Cardiac fibroblast (primary cell): ENCODE data around the gene SPEF2.

ENCODE experiments used
- DNase-seq, 2 donors: peaks; one replicate each; pipeline versions ENCODE4 v3.0.0 to v3.0.0-alpha.2; 2010; ENCODE audit warnings: low read depth in 2 of 2
- H3K4me3 ChIP-seq, 2 donors: replicated peaks in 1 of 2; 1 replicate in 1 of 2; 2 replicates in 1 of 2; pipeline ENCODE4 v1.5.1; 2011; ENCODE audit warnings: low read depth in 2 of 2, low read length in 2 of 2, mild to moderate bottlenecking in 2 of 2, moderate library complexity in 1 of 2
- TF ChIP-seq, protein P1 (sequence below): IDR thresholded peaks from one replicate; pipeline ENCODE4 v1.5.1; 2011; ENCODE audit warnings: low read depth, mild to moderate bottlenecking, low read length, inconsistent platforms

SPEF2 gene

GRCh38 chr5:35694481-35694880 lies 76.8 kb downstream of the SPEF2 start:
- no peak for DNase-seq
- TF ChIP-seq, protein P1, sequence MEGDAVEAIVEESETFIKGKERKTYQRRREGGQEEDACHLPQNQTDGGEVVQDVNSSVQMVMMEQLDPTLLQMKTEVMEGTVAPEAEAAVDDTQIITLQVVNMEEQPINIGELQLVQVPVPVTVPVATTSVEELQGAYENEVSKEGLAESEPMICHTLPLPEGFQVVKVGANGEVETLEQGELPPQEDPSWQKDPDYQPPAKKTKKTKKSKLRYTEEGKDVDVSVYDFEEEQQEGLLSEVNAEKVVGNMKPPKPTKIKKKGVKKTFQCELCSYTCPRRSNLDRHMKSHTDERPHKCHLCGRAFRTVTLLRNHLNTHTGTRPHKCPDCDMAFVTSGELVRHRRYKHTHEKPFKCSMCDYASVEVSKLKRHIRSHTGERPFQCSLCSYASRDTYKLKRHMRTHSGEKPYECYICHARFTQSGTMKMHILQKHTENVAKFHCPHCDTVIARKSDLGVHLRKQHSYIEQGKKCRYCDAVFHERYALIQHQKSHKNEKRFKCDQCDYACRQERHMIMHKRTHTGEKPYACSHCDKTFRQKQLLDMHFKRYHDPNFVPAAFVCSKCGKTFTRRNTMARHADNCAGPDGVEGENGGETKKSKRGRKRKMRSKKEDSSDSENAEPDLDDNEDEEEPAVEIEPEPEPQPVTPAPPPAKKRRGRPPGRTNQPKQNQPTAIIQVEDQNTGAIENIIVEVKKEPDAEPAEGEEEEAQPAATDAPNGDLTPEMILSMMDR = no peak
- H3K4me3 ChIP-seq = no peak overlapping the region

GRCh38 chr5:35698047-35698808 lies 80.6 kb downstream of the SPEF2 start:
- TF ChIP-seq, protein P1 = no peak
- DNase-seq = no peak
- H3K4me3 ChIP-seq = no peak overlapping the region

GRCh38 chr5:35707659-35708058 lies 90.0 kb downstream of the SPEF2 start:
- DNase-seq = no peak

DNA sequence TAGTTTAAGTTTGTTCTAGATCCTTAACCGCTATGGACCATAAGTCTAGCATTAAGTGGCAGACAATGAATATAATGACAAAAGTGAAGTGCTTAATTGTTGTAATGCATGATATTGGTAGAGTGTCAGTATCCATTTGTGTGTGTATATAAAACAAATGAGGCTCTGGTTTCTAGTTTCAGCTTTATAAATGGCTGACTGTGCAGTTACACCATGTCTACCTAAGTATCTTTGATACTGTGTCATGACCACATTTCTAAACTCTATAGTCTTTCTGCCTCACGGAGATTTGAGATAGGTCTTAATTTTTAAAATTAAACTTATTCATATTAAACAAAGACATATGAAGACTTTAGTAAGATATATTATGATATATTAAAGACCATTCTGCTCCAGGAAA lies 92.0 kb downstream of the SPEF2 start:
- no peak for DNase-seq
- H3K4me3 ChIP-seq = no peak overlapping the region
- TF ChIP-seq, protein P1 = no peak

More at GRCh38 chr5:35707659-35708058, 90.0 kb downstream of the SPEF2 start:
- TF ChIP-seq, protein P1 = no peak
- H3K4me3 ChIP-seq = no peak overlapping the region

DNA sequence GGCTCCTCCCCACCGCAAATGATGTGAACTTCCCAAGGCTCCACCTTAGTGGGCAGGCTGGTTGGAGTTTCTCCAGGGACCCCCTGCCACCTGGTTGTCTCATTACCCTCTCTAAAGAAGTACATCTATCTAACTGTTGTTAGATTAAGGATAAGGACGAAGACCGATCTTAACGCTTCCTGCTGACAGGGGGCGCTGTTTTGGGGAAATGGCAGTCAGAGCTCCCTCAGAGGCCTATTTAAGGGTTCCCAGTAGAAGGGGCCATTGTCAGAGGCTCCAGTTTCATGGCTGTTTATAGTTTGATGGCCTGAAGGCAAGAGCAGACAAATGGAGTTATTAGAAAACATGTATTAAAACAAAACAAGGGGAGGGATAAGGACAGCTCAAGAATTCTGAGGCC lies 100.1 kb downstream of the SPEF2 start:
- TF ChIP-seq, protein P1 = no peak
- H3K4me3 ChIP-seq = no peak overlapping the region
- no peak for DNase-seq

GRCh38 chr5:35735718-35736117 lies 118.1 kb downstream of the SPEF2 start:
- H3K4me3 ChIP-seq = no peak overlapping the region
- TF ChIP-seq, protein P1 = no peak
- no peak for DNase-seq

DNA sequence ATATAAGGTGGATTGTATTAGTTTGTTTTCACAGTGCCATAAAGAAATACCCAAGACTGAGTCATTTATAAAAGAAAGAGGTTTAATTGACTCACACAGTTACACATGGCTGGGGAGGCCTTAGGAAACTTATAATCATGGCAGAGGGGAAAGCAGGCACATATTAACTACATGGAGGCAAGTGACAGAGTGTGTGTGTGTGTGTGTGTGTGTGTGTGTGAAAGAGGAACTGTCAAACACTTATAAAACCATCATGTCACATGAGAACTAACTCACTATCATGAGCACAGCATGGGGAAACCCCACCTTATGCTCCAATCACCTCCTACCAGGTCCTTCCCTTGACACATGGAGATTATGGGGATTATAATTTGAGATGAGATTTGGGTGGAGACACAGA lies 118.6 kb downstream of the SPEF2 start:
- DNase-seq = no peak
- TF ChIP-seq, protein P1 = no peak
- no peak overlapping the region for H3K4me3 ChIP-seq
